Neural progenitor cell (in vitro differentiated cells): ENCODE data around the gene SLC37A1. TPM values are rescaled to one million over a fixed set of nuclear protein-coding genes. Genes with fewer than 3 reads are reported as not detected.

Source experiments
- DNase-seq: peaks from one replicate; pipeline ENCODE4 v3.0.0-alpha.2; 2016; ENCODE audit warnings: low spot score
- H2AFZ ChIP-seq: fragments of 200-600 bp; sonication (generic); replicated peaks from 2 replicates; pipeline ENCODE4 v1.6.1; 2016; ENCODE audit warnings: antibody characterized with exemption
- H3F3A ChIP-seq: fragments of 200-600 bp; sonication (generic); 2 replicates; pipeline ENCODE4 v1.6.1; 2016; ENCODE audit warnings: antibody characterized with exemption, low read depth
- H3K27ac ChIP-seq: fragments of 200-600 bp; sonication (generic); 2 replicates; pipeline ENCODE4 v1.5.1; 2016; ENCODE audit warnings: mild to moderate bottlenecking
- H3K27me3 ChIP-seq: fragments of 200-600 bp; sonication (generic); 2 replicates; pipeline ENCODE4 v1.6.1; 2016; ENCODE audit warnings: mild to moderate bottlenecking, moderate library complexity
- H3K36me3 ChIP-seq: fragments of 200-600 bp; sonication (generic); 2 replicates; pipeline ENCODE4 v1.5.1; 2016
- H3K4me1 ChIP-seq: fragments of 200-600 bp; sonication (generic); 2 replicates; pipeline ENCODE4 v1.6.1; 2016; ENCODE audit warnings: mixed run types
- H3K4me2 ChIP-seq: fragments of 200-600 bp; sonication (generic); 2 replicates; pipeline ENCODE4 v1.6.1; 2016
- H3K4me3 ChIP-seq: fragments of 200-600 bp; sonication (generic); 2 replicates; pipeline ENCODE4 v1.5.1; 2016
- H3K79me2 ChIP-seq: fragments of 200-600 bp; sonication (generic); 2 replicates; pipeline ENCODE4 v1.6.1; 2016; ENCODE audit warnings: low read depth
- H3K9ac ChIP-seq: fragments of 200-600 bp; sonication (generic); 2 replicates; pipeline ENCODE4 v1.6.1; 2016
- H3K9me3 ChIP-seq: fragments of 200-600 bp; sonication (generic); 2 replicates; pipeline ENCODE4 v1.5.1; 2016; ENCODE audit warnings: low read depth
- H4K20me1 ChIP-seq: fragments of 200-600 bp; sonication (generic); 2 replicates; pipeline ENCODE4 v1.6.1; 2016; ENCODE audit warnings: low read depth
- H3K27ac Mint-ChIP-seq: 3 replicates; pipeline ENCODE4 v1.8.0; 2021; ENCODE audit warnings: mixed read lengths
- H3K27me3 Mint-ChIP-seq: 2 replicates; pipeline ENCODE4 v1.8.0; 2022; ENCODE audit warnings: low read depth, mild to moderate bottlenecking, inconsistent platforms, moderate library complexity, mixed read lengths; ENCODE audit not compliant: insufficient read depth
- H3K36me3 Mint-ChIP-seq: 3 replicates; pipeline ENCODE4 v1.8.0; 2021; ENCODE audit warnings: mixed read lengths
- H3K4me1 Mint-ChIP-seq: 3 replicates; pipeline ENCODE4 v1.8.0; 2021; ENCODE audit warnings: mixed read lengths
- H3K4me3 Mint-ChIP-seq: 3 replicates; pipeline ENCODE4 v1.8.0; 2021; ENCODE audit warnings: mild to moderate bottlenecking, moderate library complexity, mixed read lengths
- H3K9me3 Mint-ChIP-seq: 3 replicates; pipeline ENCODE4 v1.8.0; 2020; ENCODE audit warnings: mixed read lengths
- EZH2 ChIP-seq: fragments of 200-600 bp; sonication (generic); IDR thresholded peaks from 2 replicates; pipeline ENCODE4 v1.6.1; 2017; ENCODE audit warnings: antibody characterized with exemption, mild to moderate bottlenecking, moderate library complexity
- EZH2phosphoT487 ChIP-seq: fragments of 200-600 bp; sonication (generic); IDR thresholded peaks from 2 replicates; pipeline ENCODE4 v1.6.1; 2017; ENCODE audit warnings: antibody characterized with exemption
- total RNA-seq: library from RNA; depleted of rRNA; stranded (reverse); fragments of >200 nt; gene quantifications from 2 replicates; pipeline ENCODE4 v1.2.3, GENCODE V29; 2015; ENCODE audit warnings: low replicate concordance
- TF ChIP-seq, protein P1 (sequence below): fragments of 200-600 bp; sonication (generic); IDR thresholded peaks from 2 replicates; pipeline ENCODE4 v1.5.1; 2017; ENCODE audit warnings: antibody characterized with exemption, mild to moderate bottlenecking

SLC37A1 gene
- total RNA-seq, 1 donor from 2014 or later: 1.2 TPM

DNA sequence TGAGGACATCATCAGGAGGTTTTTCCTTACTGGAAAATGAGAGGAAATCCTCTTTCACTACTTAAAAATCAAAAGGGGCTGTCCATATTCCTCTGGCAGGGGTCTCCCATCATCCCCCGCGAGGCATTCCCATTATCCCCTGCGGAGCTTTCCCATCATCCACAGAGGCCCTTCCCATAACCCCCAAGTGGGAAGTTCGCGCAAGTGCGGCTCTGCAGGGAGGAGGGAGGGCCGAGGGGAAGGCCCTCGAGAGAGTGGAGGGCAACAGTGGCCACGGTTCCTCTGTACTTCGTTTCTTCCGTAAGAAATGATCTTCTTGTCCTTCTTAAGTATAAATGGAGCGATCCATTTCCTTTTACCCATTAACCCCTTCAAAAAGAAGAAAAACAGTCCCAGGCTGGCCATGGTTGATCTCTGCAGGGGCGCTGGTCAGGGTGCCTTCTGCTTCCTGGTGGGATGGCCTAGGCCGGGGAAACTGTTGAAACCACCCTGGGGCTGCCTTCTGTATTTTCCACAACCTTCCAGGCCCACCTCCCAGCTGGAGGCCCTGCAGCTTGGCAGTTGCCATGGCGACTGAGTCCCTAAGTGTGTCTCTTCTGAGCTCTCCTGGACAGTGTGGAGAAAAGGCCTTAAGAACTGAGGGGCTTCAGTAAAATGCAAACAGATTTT lies 14.1 kb upstream of the SLC37A1 start:
- peak overlapping the region; percentile 53 for H3K4me2 ChIP-seq
- no peaks in the 10 kb centered on the region for H3K9me3 ChIP-seq
- peaks cover 21% of the 10 kb centered on the region for H3K4me1 ChIP-seq
- peak; percentile 84 for DNase-seq
- H3K4me3 ChIP-seq: no peak overlapping the region
- no peak overlapping the region for H3K9ac ChIP-seq
- H3K9me3 Mint-ChIP-seq: no peaks in the 10 kb centered on the region
- TF ChIP-seq EZH2phosphoT487 (no peak), EZH2 (no peak)
- TF ChIP-seq, protein P1, sequence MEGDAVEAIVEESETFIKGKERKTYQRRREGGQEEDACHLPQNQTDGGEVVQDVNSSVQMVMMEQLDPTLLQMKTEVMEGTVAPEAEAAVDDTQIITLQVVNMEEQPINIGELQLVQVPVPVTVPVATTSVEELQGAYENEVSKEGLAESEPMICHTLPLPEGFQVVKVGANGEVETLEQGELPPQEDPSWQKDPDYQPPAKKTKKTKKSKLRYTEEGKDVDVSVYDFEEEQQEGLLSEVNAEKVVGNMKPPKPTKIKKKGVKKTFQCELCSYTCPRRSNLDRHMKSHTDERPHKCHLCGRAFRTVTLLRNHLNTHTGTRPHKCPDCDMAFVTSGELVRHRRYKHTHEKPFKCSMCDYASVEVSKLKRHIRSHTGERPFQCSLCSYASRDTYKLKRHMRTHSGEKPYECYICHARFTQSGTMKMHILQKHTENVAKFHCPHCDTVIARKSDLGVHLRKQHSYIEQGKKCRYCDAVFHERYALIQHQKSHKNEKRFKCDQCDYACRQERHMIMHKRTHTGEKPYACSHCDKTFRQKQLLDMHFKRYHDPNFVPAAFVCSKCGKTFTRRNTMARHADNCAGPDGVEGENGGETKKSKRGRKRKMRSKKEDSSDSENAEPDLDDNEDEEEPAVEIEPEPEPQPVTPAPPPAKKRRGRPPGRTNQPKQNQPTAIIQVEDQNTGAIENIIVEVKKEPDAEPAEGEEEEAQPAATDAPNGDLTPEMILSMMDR: no peak
- no peaks in the 10 kb centered on the region for H4K20me1 ChIP-seq
- peak overlapping the region; percentile 9 for H3K4me3 Mint-ChIP-seq
- H3F3A ChIP-seq: peaks cover 16% of the 10 kb centered on the region
- no peak overlapping the region for H3K27ac ChIP-seq
- no peaks in the 10 kb centered on the region for H3K79me2 ChIP-seq
- H3K27ac Mint-ChIP-seq: peak overlapping the region; percentile 94
- H3K27me3 ChIP-seq: peaks cover 11% of the 10 kb centered on the region
- H2AFZ ChIP-seq: peak overlapping the region; percentile 51
- no peaks in the 10 kb centered on the region for H3K36me3 Mint-ChIP-seq
- no peaks in the 10 kb centered on the region for H3K36me3 ChIP-seq
- H3K4me1 Mint-ChIP-seq: peaks cover 32% of the 10 kb centered on the region
- peaks cover 2% of the 10 kb centered on the region for H3K27me3 Mint-ChIP-seq

DNA sequence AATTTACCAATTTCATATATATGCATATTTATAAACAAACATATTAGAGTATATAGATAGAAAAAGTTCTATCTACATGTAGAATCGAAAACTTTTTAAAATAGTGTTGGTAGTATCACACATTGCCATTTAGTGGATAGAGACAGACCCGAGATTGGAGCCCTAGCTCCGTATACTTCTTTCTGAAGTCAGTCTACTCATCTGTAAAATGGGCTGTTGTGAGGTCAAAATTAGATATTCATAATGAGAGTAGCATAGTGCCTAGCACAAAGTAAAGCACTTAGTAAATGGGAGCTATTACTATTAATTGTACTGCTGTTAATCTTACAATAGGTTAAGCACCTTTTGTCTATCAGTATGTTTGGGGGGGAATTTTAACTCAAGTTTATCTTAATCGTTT lies 13.4 kb upstream of the SLC37A1 start:
- peak overlapping the region; percentile 53 for H3K4me2 ChIP-seq
- Mint-ChIP-seq H3K9me3 (no peaks in the 10 kb centered on the region), H3K27ac (peak overlapping the region; percentile 19), H3K4me3 (no peak overlapping the region), H3K4me1 (peaks cover 32% of the 10 kb centered on the region), H3K27me3 (peaks cover 2% of the 10 kb centered on the region), H3K36me3 (no peaks in the 10 kb centered on the region)
- no peak overlapping the region for H3K9ac ChIP-seq
- H2AFZ ChIP-seq: no peak overlapping the region
- no peak overlapping the region for H3K27ac ChIP-seq
- H3F3A ChIP-seq: peaks cover 16% of the 10 kb centered on the region
- no peaks in the 10 kb centered on the region for H3K36me3 ChIP-seq
- no peaks in the 10 kb centered on the region for H3K9me3 ChIP-seq
- no peaks in the 10 kb centered on the region for H3K79me2 ChIP-seq
- DNase-seq: no peak
- H3K4me3 ChIP-seq: no peak overlapping the region
- H3K4me1 ChIP-seq: peaks cover 21% of the 10 kb centered on the region
- peaks cover 5% of the 10 kb centered on the region for H3K27me3 ChIP-seq
- TF ChIP-seq, protein P1: no peak
- TF ChIP-seq EZH2phosphoT487 (no peak), EZH2 (no peak)
- H4K20me1 ChIP-seq: no peaks in the 10 kb centered on the region

DNA sequence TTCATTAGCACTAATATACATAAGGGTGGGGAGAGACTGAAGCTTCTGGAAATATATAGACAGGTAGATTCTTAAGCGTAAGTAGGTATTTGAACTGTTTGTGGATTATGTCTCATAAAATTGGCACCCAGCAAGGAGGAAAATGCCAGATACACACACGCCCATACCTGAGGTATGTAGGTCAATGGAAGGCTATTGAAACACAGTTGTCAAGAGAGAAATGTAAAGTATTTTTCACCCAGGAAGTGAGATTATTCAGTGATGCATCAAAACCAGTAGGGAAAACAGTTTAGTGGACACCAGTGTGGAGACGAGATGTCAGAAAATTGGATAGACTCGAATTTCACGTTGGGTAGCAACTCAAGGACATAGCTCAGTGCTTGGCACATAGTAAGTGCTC lies 12.9 kb upstream of the SLC37A1 start:
- TF ChIP-seq EZH2: no peak
- TF ChIP-seq, protein P1: no peak
- no peaks in the 10 kb centered on the region for H3K9me3 ChIP-seq
- no peak overlapping the region for H3K27ac Mint-ChIP-seq
- no peak for DNase-seq
- no peaks in the 10 kb centered on the region for H3K36me3 ChIP-seq
- H3K27me3 ChIP-seq: no peaks in the 10 kb centered on the region
- no peak overlapping the region for H3K9ac ChIP-seq
- no peaks in the 10 kb centered on the region for H3K27me3 Mint-ChIP-seq
- no peak overlapping the region for H3K4me3 ChIP-seq
- H3K4me1 ChIP-seq: peaks cover 21% of the 10 kb centered on the region
- H3K79me2 ChIP-seq: no peaks in the 10 kb centered on the region
- H3F3A ChIP-seq: peaks cover 16% of the 10 kb centered on the region
- H3K9me3 Mint-ChIP-seq: no peaks in the 10 kb centered on the region
- H3K4me2 ChIP-seq: no peak overlapping the region
- H3K4me1 Mint-ChIP-seq: peaks cover 29% of the 10 kb centered on the region
- H3K36me3 Mint-ChIP-seq: no peaks in the 10 kb centered on the region
- H3K27ac ChIP-seq: no peak overlapping the region
- no peak overlapping the region for H3K4me3 Mint-ChIP-seq
- no peak overlapping the region for H2AFZ ChIP-seq
- H4K20me1 ChIP-seq: no peaks in the 10 kb centered on the region
